HEK293 (cell line): ENCODE measurements around the gene AMY2B.

Experiments used
- ELK4 ChIP-seq: IDR thresholded peaks from 2 replicates; pipeline ENCODE4 v1.6.1; 2011; ENCODE audit warnings: mild to moderate bottlenecking, low read depth, low read length, borderline replicate concordance
- KLF1 ChIP-seq: fragments of 450-650 bp; formaldehyde crosslinking; IDR thresholded peaks from 2 replicates; pipeline ENCODE4 v1.5.1; 2016; ENCODE audit warnings: missing biosample characterization, missing genetic modification characterization
- REPIN1 ChIP-seq: fragments of 450-650 bp; formaldehyde crosslinking; IDR thresholded peaks from 2 replicates; pipeline ENCODE4 v1.5.1; 2017; ENCODE audit warnings: missing biosample characterization, missing genetic modification characterization, low read depth
- ZNF248 ChIP-seq: fragments of 450-650 bp; formaldehyde crosslinking; IDR thresholded peaks from 2 replicates; pipeline ENCODE4 v1.5.1; 2017; ENCODE audit warnings: missing biosample characterization, missing genetic modification characterization
- ZNF324 ChIP-seq: fragments of 450-650 bp; formaldehyde crosslinking; IDR thresholded peaks from 2 replicates; pipeline ENCODE4 v1.5.1; 2016; ENCODE audit warnings: missing biosample characterization, missing genetic modification characterization
- ZNF530 ChIP-seq: fragments of 450-650 bp; formaldehyde crosslinking; IDR thresholded peaks from 2 replicates; pipeline ENCODE4 v1.5.1; 2016; ENCODE audit warnings: low read depth, missing biosample characterization, missing genetic modification characterization
- ZNF549 ChIP-seq: fragments of 450-650 bp; IDR thresholded peaks from 2 replicates; pipeline ENCODE4 v1.5.1; 2018; ENCODE audit warnings: missing biosample characterization, missing genetic modification characterization, mild to moderate bottlenecking, inconsistent platforms, moderate library complexity
- ZNF626 ChIP-seq: fragments of 450-650 bp; sonication (Bioruptor Pico); formaldehyde crosslinking; IDR thresholded peaks from 2 replicates; pipeline ENCODE4 v1.5.1; 2018; ENCODE audit warnings: missing biosample characterization, missing genetic modification characterization, inconsistent platforms
- ZNF629 ChIP-seq: fragments of 450-650 bp; formaldehyde crosslinking; IDR thresholded peaks from 2 replicates; pipeline ENCODE4 v1.5.1; 2017; ENCODE audit warnings: missing biosample characterization, missing genetic modification characterization
- ZNF660 ChIP-seq: fragments of 450-650 bp; IDR thresholded peaks from 2 replicates; pipeline ENCODE4 v1.5.1; 2018; ENCODE audit warnings: missing biosample characterization, mild to moderate bottlenecking, missing genetic modification characterization
- ZNF768 ChIP-seq: fragments of 450-650 bp; formaldehyde crosslinking; IDR thresholded peaks from 2 replicates; pipeline ENCODE4 v1.5.1; 2018; ENCODE audit warnings: missing biosample characterization, mild to moderate bottlenecking, missing genetic modification characterization
- TF ChIP-seq, protein P1 (sequence below): fragments of 450-650 bp; formaldehyde crosslinking; IDR thresholded peaks from 2 replicates; pipeline ENCODE4 v1.5.1; 2016; ENCODE audit warnings: missing biosample characterization, missing genetic modification characterization
- TF ChIP-seq, protein P2 (sequence below): fragments of 450-650 bp; formaldehyde crosslinking; IDR thresholded peaks from 2 replicates; pipeline ENCODE4 v1.5.1; 2016; ENCODE audit warnings: missing biosample characterization, missing genetic modification characterization
- TF ChIP-seq, protein P3 (sequence below): fragments of 450-650 bp; formaldehyde crosslinking; IDR thresholded peaks from 2 replicates; pipeline ENCODE4 v1.5.1; 2017; ENCODE audit warnings: missing biosample characterization, missing genetic modification characterization

DNA sequence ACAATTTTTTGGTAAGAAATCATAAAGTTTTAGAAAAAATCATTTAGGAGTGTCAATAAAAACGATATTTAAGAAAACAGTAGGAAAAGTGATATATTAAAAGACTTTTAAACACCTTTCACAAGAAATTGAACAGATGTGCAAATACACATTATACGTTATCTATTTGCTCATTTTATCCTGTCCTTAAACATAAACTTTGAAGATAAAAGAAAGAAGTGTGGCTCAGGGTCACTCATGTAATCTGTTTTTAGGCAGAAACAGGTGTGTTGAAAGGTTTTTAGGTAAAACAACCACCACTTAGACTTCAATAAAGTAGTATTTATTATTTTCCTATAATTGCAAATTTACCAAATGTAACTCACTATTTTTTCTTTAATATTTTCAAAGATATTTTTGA is 13.1 kb downstream of the AMY2B start:
- TF ChIP-seq ZNF248 (tag by site-specific recombination) = no peak
- TF ChIP-seq ZNF549 (tag by site-specific recombination) = no peak
- no peak for TF ChIP-seq ZNF629 (tag by site-specific recombination)
- TF ChIP-seq, protein P1, sequence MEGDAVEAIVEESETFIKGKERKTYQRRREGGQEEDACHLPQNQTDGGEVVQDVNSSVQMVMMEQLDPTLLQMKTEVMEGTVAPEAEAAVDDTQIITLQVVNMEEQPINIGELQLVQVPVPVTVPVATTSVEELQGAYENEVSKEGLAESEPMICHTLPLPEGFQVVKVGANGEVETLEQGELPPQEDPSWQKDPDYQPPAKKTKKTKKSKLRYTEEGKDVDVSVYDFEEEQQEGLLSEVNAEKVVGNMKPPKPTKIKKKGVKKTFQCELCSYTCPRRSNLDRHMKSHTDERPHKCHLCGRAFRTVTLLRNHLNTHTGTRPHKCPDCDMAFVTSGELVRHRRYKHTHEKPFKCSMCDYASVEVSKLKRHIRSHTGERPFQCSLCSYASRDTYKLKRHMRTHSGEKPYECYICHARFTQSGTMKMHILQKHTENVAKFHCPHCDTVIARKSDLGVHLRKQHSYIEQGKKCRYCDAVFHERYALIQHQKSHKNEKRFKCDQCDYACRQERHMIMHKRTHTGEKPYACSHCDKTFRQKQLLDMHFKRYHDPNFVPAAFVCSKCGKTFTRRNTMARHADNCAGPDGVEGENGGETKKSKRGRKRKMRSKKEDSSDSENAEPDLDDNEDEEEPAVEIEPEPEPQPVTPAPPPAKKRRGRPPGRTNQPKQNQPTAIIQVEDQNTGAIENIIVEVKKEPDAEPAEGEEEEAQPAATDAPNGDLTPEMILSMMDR (tag by site-specific recombination) = no peak
- TF ChIP-seq REPIN1 (tag by site-specific recombination) = no peak
- no peak for TF ChIP-seq ZNF768 (tag by site-specific recombination)
- TF ChIP-seq ZNF660 (tag by site-specific recombination) = no peak
- no peak for TF ChIP-seq ZNF324
- TF ChIP-seq ZNF626 (tag by site-specific recombination) = no peak
- TF ChIP-seq, protein P2, sequence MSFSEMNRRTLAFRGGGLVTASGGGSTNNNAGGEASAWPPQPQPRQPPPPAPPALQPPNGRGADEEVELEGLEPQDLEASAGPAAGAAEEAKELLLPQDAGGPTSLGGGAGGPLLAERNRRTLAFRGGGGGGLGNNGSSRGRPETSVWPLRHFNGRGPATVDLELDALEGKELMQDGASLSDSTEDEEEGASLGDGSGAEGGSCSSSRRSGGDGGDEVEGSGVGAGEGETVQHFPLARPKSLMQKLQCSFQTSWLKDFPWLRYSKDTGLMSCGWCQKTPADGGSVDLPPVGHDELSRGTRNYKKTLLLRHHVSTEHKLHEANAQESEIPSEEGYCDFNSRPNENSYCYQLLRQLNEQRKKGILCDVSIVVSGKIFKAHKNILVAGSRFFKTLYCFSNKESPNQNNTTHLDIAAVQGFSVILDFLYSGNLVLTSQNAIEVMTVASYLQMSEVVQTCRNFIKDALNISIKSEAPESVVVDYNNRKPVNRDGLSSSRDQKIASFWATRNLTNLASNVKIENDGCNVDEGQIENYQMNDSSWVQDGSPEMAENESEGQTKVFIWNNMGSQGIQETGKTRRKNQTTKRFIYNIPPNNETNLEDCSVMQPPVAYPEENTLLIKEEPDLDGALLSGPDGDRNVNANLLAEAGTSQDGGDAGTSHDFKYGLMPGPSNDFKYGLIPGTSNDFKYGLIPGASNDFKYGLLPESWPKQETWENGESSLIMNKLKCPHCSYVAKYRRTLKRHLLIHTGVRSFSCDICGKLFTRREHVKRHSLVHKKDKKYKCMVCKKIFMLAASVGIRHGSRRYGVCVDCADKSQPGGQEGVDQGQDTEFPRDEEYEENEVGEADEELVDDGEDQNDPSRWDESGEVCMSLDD (tag by site-specific recombination) = no peak
- TF ChIP-seq, protein P3, sequence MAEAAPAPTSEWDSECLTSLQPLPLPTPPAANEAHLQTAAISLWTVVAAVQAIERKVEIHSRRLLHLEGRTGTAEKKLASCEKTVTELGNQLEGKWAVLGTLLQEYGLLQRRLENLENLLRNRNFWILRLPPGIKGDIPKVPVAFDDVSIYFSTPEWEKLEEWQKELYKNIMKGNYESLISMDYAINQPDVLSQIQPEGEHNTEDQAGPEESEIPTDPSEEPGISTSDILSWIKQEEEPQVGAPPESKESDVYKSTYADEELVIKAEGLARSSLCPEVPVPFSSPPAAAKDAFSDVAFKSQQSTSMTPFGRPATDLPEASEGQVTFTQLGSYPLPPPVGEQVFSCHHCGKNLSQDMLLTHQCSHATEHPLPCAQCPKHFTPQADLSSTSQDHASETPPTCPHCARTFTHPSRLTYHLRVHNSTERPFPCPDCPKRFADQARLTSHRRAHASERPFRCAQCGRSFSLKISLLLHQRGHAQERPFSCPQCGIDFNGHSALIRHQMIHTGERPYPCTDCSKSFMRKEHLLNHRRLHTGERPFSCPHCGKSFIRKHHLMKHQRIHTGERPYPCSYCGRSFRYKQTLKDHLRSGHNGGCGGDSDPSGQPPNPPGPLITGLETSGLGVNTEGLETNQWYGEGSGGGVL (tag by site-specific recombination) = no peak
- no peak for TF ChIP-seq ELK4
- no peak for TF ChIP-seq ZNF530 (tag by site-specific recombination)
- TF ChIP-seq KLF1 (tag by site-specific recombination) = no peak
